ENCODE measurements around the gene RAB40C. TPM values are rescaled to one million over a fixed set of nuclear protein-coding genes. Genes with fewer than 3 reads are reported as not detected.

Gene RAB40C
- total RNA-seq, 1 experiment from 2014 or later = 22.5 TPM

DNA sequence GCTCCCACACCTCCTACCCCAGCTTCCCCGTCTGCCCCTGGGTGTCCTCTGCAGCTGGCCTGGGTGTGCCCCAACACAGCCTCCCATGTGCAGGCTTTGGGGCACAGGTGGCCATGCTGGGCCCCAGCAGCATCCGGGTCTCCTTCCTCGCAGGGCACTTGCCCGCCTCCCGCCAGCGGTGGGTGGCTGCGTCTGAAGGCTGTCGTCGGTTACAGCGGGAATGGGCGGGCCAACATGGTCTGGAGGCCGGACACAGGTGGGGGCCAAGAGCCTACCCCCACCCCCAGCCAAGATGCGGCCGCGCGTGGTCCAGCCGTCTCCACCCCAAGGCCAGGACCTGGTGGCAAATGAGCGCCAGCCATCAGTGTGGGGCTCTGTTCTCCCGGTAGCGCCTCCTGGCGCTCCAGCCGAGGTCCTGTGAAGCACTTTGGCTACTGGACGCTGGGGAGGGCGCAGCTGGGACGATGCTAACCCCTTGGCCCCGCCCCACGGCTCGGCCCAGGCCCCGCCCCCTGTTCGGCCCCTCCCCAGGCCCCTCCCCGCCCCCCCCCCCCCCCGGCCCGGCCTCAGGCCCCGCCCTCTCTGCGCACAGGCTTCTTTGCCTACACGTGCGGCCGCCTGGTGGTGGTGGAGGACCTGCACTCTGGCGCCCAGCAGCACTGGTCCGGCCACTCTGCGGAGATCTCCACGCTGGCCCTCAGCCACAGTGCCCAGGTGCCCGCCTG, 70.8 kb downstream of the RAB40C start:
- H3K36me3 Mint-ChIP-seq = no peaks in the 10 kb centered on the region
- ATAC-seq = peak; percentile 95
- no peak overlapping the region for H3K27ac Mint-ChIP-seq
- peaks cover 4% of the 10 kb centered on the region for H3K4me1 Mint-ChIP-seq
- no peaks in the 10 kb centered on the region for H3K9me3 Mint-ChIP-seq
- CTCF ChIA-PET = interaction anchor here (0.5 to 3.3 kb wide), 31 partner anchors 11 to 1362 kb away, joined by 3 to 54 read pairs (median 4); partner anchors contain the start of genes AXIN1, CAPN15, CCDC78 and METTL26
- H3K4me3 Mint-ChIP-seq = no peak overlapping the region; the same call in 1 of the 2 replicates
- TF ChIP-seq SOX15 (CRISPR knock-in tag; IDR thresholded peaks at IDR 0.05) (no peak), SP1 (CRISPR knock-in tag; conservative IDR thresholded peaks at IDR 0.05) (peak; percentile 39; the same call in 1 of the 2 replicates), NFYB (CRISPR knock-in tag; conservative IDR thresholded peaks at IDR 0.05; ENCODE audit: low read depth) (no peak), NR3C1 (CRISPR knock-in tag; conservative IDR thresholded peaks at IDR 0.05; ENCODE audit: low read depth) (no peak), ZNF263 (CRISPR knock-in tag; IDR thresholded peaks at IDR 0.05; ENCODE audit: low read depth) (no peak), TEAD1 (CRISPR knock-in tag; IDR thresholded peaks at IDR 0.05) (no peak), NR2C2 (CRISPR knock-in tag; IDR thresholded peaks at IDR 0.05) (no peak), MXD4 (CRISPR knock-in tag; IDR thresholded peaks at IDR 0.05; ENCODE audit: borderline replicate concordance) (no peak), ETV6 (CRISPR knock-in tag; IDR thresholded peaks at IDR 0.05) (no peak), FOXP1 (CRISPR knock-in tag; IDR thresholded peaks at IDR 0.05; ENCODE audit: borderline replicate concordance) (no peak)
- TF ChIP-seq, protein P1, sequence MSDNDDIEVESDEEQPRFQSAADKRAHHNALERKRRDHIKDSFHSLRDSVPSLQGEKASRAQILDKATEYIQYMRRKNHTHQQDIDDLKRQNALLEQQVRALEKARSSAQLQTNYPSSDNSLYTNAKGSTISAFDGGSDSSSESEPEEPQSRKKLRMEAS (CRISPR knock-in tag; IDR thresholded peaks at IDR 0.05) = no peak
- TF ChIP-seq, protein P2, sequence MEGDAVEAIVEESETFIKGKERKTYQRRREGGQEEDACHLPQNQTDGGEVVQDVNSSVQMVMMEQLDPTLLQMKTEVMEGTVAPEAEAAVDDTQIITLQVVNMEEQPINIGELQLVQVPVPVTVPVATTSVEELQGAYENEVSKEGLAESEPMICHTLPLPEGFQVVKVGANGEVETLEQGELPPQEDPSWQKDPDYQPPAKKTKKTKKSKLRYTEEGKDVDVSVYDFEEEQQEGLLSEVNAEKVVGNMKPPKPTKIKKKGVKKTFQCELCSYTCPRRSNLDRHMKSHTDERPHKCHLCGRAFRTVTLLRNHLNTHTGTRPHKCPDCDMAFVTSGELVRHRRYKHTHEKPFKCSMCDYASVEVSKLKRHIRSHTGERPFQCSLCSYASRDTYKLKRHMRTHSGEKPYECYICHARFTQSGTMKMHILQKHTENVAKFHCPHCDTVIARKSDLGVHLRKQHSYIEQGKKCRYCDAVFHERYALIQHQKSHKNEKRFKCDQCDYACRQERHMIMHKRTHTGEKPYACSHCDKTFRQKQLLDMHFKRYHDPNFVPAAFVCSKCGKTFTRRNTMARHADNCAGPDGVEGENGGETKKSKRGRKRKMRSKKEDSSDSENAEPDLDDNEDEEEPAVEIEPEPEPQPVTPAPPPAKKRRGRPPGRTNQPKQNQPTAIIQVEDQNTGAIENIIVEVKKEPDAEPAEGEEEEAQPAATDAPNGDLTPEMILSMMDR (IDR thresholded peaks at IDR 0.05) = peak; percentile 58
- TF ChIP-seq, protein P3, sequence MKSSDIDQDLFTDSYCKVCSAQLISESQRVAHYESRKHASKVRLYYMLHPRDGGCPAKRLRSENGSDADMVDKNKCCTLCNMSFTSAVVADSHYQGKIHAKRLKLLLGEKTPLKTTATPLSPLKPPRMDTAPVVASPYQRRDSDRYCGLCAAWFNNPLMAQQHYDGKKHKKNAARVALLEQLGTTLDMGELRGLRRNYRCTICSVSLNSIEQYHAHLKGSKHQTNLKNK (CRISPR knock-in tag; IDR thresholded peaks at IDR 0.05) = no peak
- POLR2A ChIA-PET = interaction anchor here (1.0 to 1.4 kb wide), 2 partner anchors 11 to 22 kb away, joined by 3 to 5 read pairs; partner anchors contain the start of gene WDR90
- no peaks in the 10 kb centered on the region for H3K27me3 Mint-ChIP-seq (ENCODE audit: low read depth)
- DNase-seq (ENCODE audit: low spot score) = peak; percentile 93

DNA sequence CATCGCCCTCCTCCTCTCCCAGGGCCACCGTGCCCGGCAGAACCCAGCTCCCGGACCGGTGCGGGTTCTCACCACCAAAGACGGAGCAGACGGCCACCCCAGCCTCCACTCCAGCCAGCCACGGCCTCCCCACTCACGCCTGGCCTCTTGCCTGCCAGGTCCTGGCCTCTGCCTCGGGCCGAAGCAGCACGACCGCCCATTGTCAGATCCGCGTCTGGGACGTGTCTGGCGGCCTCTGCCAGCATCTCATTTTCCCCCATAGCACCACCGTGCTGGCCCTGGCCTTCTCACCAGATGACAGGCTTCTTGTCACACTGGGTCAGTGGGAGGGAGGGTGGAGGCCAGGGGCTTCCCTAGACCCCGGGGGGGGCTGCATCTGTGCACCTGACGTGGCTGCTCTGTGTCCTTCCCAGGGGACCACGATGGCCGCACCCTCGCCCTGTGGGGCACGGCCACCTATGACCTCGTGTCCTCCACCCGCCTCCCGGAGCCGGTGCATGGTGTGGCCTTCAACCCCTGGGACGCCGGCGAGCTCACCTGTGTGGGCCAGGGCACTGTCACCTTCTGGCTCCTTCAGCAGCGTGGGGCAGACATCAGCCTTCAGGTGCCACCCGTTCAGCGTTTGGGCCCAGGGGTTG, 71.4 kb downstream of the RAB40C start:
- H3K36me3 Mint-ChIP-seq = no peaks in the 10 kb centered on the region
- H3K27me3 Mint-ChIP-seq (ENCODE audit: low read depth) = no peaks in the 10 kb centered on the region
- DNase-seq (ENCODE audit: low spot score) (no peak), ATAC-seq (no peak)
- TF ChIP-seq NR3C1 (CRISPR knock-in tag; conservative IDR thresholded peaks at IDR 0.05; ENCODE audit: low read depth) = no peak
- TF ChIP-seq ZNF121 (CRISPR knock-in tag; IDR thresholded peaks at IDR 0.05) = peak; percentile 78
- H3K4me3 Mint-ChIP-seq = no peak overlapping the region; the same call in 1 of the 2 replicates
- H3K27ac Mint-ChIP-seq = no peak overlapping the region
- no peaks in the 10 kb centered on the region for H3K9me3 Mint-ChIP-seq
- ChIA-PET POLR2A (interaction anchor here (1.0 to 1.4 kb wide), 2 partner anchors 12 to 23 kb away, joined by 3 to 5 read pairs; partner anchors contain the start of gene WDR90), CTCF (interaction anchor here (0.6 to 3.3 kb wide), 25 partner anchors 12 to 282 kb away, joined by 3 to 54 read pairs (median 5); partner anchors contain the start of genes CAPN15, CCDC78, METTL26 and RHBDL1)
- H3K4me1 Mint-ChIP-seq = peaks cover 4% of the 10 kb centered on the region

DNA sequence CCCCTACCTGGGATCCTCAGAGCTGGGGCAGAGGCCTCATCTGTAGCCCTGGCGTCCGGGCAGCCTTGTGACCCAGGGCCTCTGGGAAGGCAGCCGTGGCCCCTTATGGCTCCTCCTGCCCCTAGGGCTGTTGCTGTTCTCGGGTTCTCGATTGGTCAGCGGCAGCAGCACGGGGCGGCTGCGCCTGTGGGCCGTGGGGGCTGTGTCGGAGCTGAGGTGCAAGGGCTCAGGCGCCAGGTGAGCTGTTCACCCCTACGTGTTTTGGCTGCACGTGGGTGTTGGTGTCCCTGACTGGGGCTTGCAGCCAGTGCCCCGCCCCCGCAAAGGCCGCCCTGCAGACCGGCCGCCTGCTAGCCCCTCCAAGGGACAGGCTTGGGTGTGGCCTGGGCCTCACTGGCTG, 72.2 kb downstream of the RAB40C start:
- Mint-ChIP-seq H3K4me1 (peaks cover 4% of the 10 kb centered on the region), H3K36me3 (no peaks in the 10 kb centered on the region), H3K4me3 (no peak overlapping the region), H3K27ac (no peak overlapping the region), H3K9me3 (no peaks in the 10 kb centered on the region), H3K27me3 (ENCODE audit: low read depth) (no peaks in the 10 kb centered on the region)
- ChIA-PET POLR2A (interaction anchor here (1.1 kb wide), 1 partner anchor 66 kb away, joined by 3 read pairs; no protein-coding TSS in a partner anchor), CTCF (interaction anchor here (0.8 to 3.1 kb wide), 5 partner anchors 13 to 40 kb away, joined by 3 to 7 read pairs (median 5); partner anchors contain the start of genes METTL26 and WDR90)
- ATAC-seq (no peak), DNase-seq (ENCODE audit: low spot score) (no peak)
- TF ChIP-seq, protein P4, sequence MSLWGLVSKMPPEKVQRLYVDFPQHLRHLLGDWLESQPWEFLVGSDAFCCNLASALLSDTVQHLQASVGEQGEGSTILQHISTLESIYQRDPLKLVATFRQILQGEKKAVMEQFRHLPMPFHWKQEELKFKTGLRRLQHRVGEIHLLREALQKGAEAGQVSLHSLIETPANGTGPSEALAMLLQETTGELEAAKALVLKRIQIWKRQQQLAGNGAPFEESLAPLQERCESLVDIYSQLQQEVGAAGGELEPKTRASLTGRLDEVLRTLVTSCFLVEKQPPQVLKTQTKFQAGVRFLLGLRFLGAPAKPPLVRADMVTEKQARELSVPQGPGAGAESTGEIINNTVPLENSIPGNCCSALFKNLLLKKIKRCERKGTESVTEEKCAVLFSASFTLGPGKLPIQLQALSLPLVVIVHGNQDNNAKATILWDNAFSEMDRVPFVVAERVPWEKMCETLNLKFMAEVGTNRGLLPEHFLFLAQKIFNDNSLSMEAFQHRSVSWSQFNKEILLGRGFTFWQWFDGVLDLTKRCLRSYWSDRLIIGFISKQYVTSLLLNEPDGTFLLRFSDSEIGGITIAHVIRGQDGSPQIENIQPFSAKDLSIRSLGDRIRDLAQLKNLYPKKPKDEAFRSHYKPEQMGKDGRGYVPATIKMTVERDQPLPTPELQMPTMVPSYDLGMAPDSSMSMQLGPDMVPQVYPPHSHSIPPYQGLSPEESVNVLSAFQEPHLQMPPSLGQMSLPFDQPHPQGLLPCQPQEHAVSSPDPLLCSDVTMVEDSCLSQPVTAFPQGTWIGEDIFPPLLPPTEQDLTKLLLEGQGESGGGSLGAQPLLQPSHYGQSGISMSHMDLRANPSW (CRISPR knock-in tag; conservative IDR thresholded peaks at IDR 0.05; ENCODE audit: low read depth) = no peak
- TF ChIP-seq ZNF219 (CRISPR knock-in tag; IDR thresholded peaks at IDR 0.05; ENCODE audit: borderline replicate concordance) = no peak
- no peak for TF ChIP-seq MYBL2 (CRISPR knock-in tag; IDR thresholded peaks at IDR 0.05)
- TF ChIP-seq, protein P5, sequence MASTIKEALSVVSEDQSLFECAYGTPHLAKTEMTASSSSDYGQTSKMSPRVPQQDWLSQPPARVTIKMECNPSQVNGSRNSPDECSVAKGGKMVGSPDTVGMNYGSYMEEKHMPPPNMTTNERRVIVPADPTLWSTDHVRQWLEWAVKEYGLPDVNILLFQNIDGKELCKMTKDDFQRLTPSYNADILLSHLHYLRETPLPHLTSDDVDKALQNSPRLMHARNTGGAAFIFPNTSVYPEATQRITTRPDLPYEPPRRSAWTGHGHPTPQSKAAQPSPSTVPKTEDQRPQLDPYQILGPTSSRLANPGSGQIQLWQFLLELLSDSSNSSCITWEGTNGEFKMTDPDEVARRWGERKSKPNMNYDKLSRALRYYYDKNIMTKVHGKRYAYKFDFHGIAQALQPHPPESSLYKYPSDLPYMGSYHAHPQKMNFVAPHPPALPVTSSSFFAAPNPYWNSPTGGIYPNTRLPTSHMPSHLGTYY (CRISPR knock-in tag; IDR thresholded peaks at IDR 0.05) = no peak
- no peak for TF ChIP-seq ZNF121 (CRISPR knock-in tag; IDR thresholded peaks at IDR 0.05)
- TF ChIP-seq, protein P6, sequence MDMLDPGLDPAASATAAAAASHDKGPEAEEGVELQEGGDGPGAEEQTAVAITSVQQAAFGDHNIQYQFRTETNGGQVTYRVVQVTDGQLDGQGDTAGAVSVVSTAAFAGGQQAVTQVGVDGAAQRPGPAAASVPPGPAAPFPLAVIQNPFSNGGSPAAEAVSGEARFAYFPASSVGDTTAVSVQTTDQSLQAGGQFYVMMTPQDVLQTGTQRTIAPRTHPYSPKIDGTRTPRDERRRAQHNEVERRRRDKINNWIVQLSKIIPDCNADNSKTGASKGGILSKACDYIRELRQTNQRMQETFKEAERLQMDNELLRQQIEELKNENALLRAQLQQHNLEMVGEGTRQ (CRISPR knock-in tag; IDR thresholded peaks at IDR 0.05) = no peak
- TF ChIP-seq, protein P7, sequence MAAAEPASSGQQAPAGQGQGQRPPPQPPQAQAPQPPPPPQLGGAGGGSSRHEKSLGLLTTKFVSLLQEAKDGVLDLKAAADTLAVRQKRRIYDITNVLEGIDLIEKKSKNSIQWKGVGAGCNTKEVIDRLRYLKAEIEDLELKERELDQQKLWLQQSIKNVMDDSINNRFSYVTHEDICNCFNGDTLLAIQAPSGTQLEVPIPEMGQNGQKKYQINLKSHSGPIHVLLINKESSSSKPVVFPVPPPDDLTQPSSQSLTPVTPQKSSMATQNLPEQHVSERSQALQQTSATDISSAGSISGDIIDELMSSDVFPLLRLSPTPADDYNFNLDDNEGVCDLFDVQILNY (CRISPR knock-in tag; IDR thresholded peaks at IDR 0.05) = no peak
- TF ChIP-seq NR3C1 (CRISPR knock-in tag; conservative IDR thresholded peaks at IDR 0.05; ENCODE audit: low read depth) = no peak
- TF ChIP-seq TCF7 (CRISPR knock-in tag; IDR thresholded peaks at IDR 0.05; ENCODE audit: low read depth) = no peak
- TF ChIP-seq NFE2L1 (CRISPR knock-in tag; IDR thresholded peaks at IDR 0.05) = no peak

Data from WTC11 (cell line).